GM12878 (cell line): ENCODE measurements around the gene FZR1. TPM values are rescaled to one million over a fixed set of nuclear protein-coding genes. Genes with fewer than 3 reads are reported as not detected.

Experiments
- ATF7 ChIP-seq: fragments of 450-650 bp; IDR thresholded peaks from 2 replicates; pipeline ENCODE4 v1.6.1; 2016; ENCODE audit warnings: low read depth, mild to moderate bottlenecking
- BACH1 ChIP-seq: fragments of 450-650 bp; IDR thresholded peaks from 2 replicates; pipeline ENCODE4 v1.6.1; 2017; ENCODE audit warnings: mild to moderate bottlenecking, borderline replicate concordance
- CBX5 ChIP-seq: sonication (generic); IDR thresholded peaks from 2 replicates; pipeline ENCODE4 v1.6.1; 2016; ENCODE audit warnings: low read depth, moderate library complexity, mild to moderate bottlenecking, inconsistent platforms
- ESRRA ChIP-seq: IDR thresholded peaks from 2 replicates; pipeline ENCODE4 v1.6.1; 2012; ENCODE audit warnings: mild to moderate bottlenecking, low read length, improper control_type of control experiment
- IKZF1 ChIP-seq: fragments of 450-650 bp; conservative IDR thresholded peaks from 2 replicates; pipeline ENCODE4 v1.6.1; 2017; ENCODE audit warnings: antibody characterized with exemption, mild to moderate bottlenecking
- IKZF2 ChIP-seq, 2 experiments: fragments of 450-650 bp; IDR thresholded peaks; 2 replicates each; pipeline ENCODE4 v1.6.1; 2017; ENCODE audit warnings: mild to moderate bottlenecking in 2 of 2, moderate library complexity in 2 of 2
- IRF4 ChIP-seq: IDR thresholded peaks from 2 replicates; pipeline ENCODE4 v1.6.1; 2011; ENCODE audit warnings: low read depth, low read length
- JUNB ChIP-seq: IDR thresholded peaks from 2 replicates; pipeline ENCODE4 v1.6.1; 2016; ENCODE audit warnings: antibody characterized with exemption, mild to moderate bottlenecking
- NBN ChIP-seq: fragments of 450-650 bp; IDR thresholded peaks from 2 replicates; pipeline ENCODE4 v1.6.1; 2016
- NR2C1 ChIP-seq: fragments of 450-650 bp; IDR thresholded peaks from 2 replicates; pipeline ENCODE4 v1.6.1; 2017; ENCODE audit warnings: antibody characterized with exemption, mild to moderate bottlenecking, moderate library complexity
- POLR2AphosphoS2 ChIP-seq: IDR thresholded peaks from 2 replicates; pipeline ENCODE4 v1.6.1; 2011; ENCODE audit warnings: low read depth, mild to moderate bottlenecking, low read length, improper control_type of control experiment, moderate library complexity
- POLR2AphosphoS5 ChIP-seq: IDR thresholded peaks from 2 replicates; pipeline ENCODE4 v1.6.1; 2011; ENCODE audit warnings: mild to moderate bottlenecking, low read length, inconsistent platforms
- SREBF2 ChIP-seq: IDR thresholded peaks from 2 replicates; pipeline ENCODE4 v1.6.1; 2012; ENCODE audit warnings: mild to moderate bottlenecking, low read length
- WRNIP1 ChIP-seq: IDR thresholded peaks from 2 replicates; pipeline ENCODE4 v1.6.1; 2011; ENCODE audit warnings: low read depth, low read length, improper control_type of control experiment, borderline replicate concordance
- ZBTB4 ChIP-seq: fragments of 450-650 bp; formaldehyde crosslinking; IDR thresholded peaks from 2 replicates; pipeline ENCODE4 v1.4.0; 2022; ENCODE audit warnings: mild to moderate bottlenecking, moderate library complexity
- ZNF217 ChIP-seq: fragments of 450-650 bp; IDR thresholded peaks from 2 replicates; pipeline ENCODE4 v1.6.1; 2017; ENCODE audit warnings: antibody characterized with exemption, mild to moderate bottlenecking
- ZNF24 ChIP-seq: fragments of 450-650 bp; IDR thresholded peaks from 2 replicates; pipeline ENCODE4 v1.6.1; 2017; ENCODE audit warnings: antibody characterized with exemption, mild to moderate bottlenecking
- ZSCAN29 ChIP-seq: fragments of 450-650 bp; IDR thresholded peaks from 2 replicates; pipeline ENCODE4 v1.6.1; 2017; ENCODE audit warnings: mild to moderate bottlenecking, moderate library complexity
- polyA plus RNA-seq, 11 experiments: library from polyadenylated mRNA; depleted of rRNA in 4 of 11; unstranded in 6 of 11; stranded (reverse) in 5 of 11; fragments of >200 nt; fragmentation: Nextera tagmentation in 4 of 11; fragmentation: Illumina TruSeq in 1 of 11; extraction: Ambion mirVana in 4 of 11; extraction: Trizol in 1 of 11; gene quantifications; 1 replicate in 1 of 11; 2 replicates in 10 of 11; pipeline versions ENCODE4 v1.2.1 to v1.2.3, GENCODE V29; 2011 to 2016; ENCODE audit warnings: inconsistent platforms in 2 of 11, missing spikeins in 2 of 11, low read depth in 1 of 11
- total RNA-seq, 4 experiments: library from RNA; depleted of rRNA in 3 of 4; stranded (reverse); fragments of >200 nt in 3 of 4; fragmentation: Illumina TruSeq in 1 of 4; extraction: Trizol in 1 of 4; gene quantifications; 2 replicates each; pipeline versions ENCODE4 v1.2.1 to v1.2.3, GENCODE V29; 2013 to 2021
- TF ChIP-seq, protein P1 (sequence below): fragments of 450-650 bp; IDR thresholded peaks from 2 replicates; pipeline ENCODE4 v1.6.1; 2017; ENCODE audit warnings: mild to moderate bottlenecking, moderate library complexity
- TF ChIP-seq, protein P2 (sequence below): IDR thresholded peaks from 2 replicates; pipeline ENCODE4 v1.6.1; 2011; ENCODE audit warnings: mild to moderate bottlenecking, low read depth, low read length, moderate library complexity; ENCODE audit not compliant: insufficient replicate concordance
- TF ChIP-seq, protein P3 (sequence below): IDR thresholded peaks from 2 replicates; pipeline ENCODE4 v1.6.1; 2011; ENCODE audit warnings: borderline replicate concordance, low read depth, mild to moderate bottlenecking, moderate library complexity, low read length; ENCODE audit not compliant: insufficient read depth, poor library complexity, severe bottlenecking

FZR1 gene
- total and polyA plus RNA-seq, 10 of the 15 experiments (the other 5 are each of a cell fraction or from before 2014, with no cell fraction given) = 0.11 to 44.2 (median 29.3) TPM

DNA sequence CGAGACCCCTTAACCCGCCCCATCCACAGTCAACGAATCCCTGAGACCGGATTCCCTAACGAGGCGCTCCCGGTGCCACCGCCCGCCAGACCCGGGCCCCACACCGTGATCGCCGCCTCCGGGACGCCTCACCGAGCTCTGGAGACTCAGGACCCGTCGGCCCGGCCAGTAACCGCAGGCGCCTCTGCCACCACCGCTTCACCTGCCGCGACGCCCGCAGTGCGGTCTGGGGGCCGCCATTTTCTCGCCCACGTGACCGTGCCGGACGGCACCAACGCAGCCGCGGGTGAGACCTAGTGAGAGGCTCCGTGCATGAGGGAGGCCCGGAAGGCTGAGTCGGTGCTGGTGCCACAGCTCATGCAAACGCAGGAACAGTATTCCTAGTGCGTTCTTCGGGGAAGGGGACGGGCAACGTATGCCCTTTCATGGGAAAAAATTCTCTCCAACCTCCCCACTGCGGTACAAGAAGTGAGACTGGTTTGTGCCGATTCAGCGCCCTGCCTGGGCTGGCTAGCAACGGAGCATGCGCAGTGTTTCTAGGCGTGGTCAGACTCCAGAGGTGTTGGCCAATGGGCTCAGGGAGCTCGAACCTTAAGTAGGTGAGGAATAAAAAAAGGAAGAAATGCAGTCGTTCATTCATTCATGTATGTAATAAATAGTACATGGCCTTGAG, 5.5 kb upstream of the FZR1 start, which contains the start of gene DOHH (continued):
- TF ChIP-seq ZBTB4 (CRISPR knock-in tag) (no peak), BACH1 (peak; percentile 75; the same call in 1 of the 2 replicates), SREBF2 (no peak), NR2C1 (peak; percentile 38; the same call in 1 of the 2 replicates), POLR2AphosphoS2 (0 out of 2 replicates have a peak, but pooled peaks have one; percentile 38), ATF7 (peak; percentile 100), ZSCAN29 (peak; percentile 21; the same call in 1 of the 2 replicates), IRF4 (no peak), ESRRA (no peak), ZNF217 (no peak), WRNIP1 (no peak), ZNF24 (peak; percentile 99), CBX5 (no peak), JUNB (no peak), IKZF2 (IDR thresholded peaks at IDR 0.05) (peak; percentile 33 to 75; a peak in 3 of 4 replicates), IKZF1 (peak; percentile 91), NBN (peak; percentile 93; the same call in 1 of the 2 replicates), POLR2AphosphoS5 (peak; percentile 82)
- TF ChIP-seq, protein P1, sequence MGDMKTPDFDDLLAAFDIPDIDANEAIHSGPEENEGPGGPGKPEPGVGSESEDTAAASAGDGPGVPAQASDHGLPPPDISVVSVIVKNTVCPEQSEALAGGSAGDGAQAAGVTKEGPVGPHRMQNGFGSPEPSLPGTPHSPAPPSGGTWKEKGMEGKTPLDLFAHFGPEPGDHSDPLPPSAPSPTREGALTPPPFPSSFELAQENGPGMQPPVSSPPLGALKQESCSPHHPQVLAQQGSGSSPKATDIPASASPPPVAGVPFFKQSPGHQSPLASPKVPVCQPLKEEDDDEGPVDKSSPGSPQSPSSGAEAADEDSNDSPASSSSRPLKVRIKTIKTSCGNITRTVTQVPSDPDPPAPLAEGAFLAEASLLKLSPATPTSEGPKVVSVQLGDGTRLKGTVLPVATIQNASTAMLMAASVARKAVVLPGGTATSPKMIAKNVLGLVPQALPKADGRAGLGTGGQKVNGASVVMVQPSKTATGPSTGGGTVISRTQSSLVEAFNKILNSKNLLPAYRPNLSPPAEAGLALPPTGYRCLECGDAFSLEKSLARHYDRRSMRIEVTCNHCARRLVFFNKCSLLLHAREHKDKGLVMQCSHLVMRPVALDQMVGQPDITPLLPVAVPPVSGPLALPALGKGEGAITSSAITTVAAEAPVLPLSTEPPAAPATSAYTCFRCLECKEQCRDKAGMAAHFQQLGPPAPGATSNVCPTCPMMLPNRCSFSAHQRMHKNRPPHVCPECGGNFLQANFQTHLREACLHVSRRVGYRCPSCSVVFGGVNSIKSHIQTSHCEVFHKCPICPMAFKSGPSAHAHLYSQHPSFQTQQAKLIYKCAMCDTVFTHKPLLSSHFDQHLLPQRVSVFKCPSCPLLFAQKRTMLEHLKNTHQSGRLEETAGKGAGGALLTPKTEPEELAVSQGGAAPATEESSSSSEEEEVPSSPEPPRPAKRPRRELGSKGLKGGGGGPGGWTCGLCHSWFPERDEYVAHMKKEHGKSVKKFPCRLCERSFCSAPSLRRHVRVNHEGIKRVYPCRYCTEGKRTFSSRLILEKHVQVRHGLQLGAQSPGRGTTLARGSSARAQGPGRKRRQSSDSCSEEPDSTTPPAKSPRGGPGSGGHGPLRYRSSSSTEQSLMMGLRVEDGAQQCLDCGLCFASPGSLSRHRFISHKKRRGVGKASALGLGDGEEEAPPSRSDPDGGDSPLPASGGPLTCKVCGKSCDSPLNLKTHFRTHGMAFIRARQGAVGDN = peak; percentile 52; the same call in 1 of the 2 replicates
- TF ChIP-seq, protein P2, sequence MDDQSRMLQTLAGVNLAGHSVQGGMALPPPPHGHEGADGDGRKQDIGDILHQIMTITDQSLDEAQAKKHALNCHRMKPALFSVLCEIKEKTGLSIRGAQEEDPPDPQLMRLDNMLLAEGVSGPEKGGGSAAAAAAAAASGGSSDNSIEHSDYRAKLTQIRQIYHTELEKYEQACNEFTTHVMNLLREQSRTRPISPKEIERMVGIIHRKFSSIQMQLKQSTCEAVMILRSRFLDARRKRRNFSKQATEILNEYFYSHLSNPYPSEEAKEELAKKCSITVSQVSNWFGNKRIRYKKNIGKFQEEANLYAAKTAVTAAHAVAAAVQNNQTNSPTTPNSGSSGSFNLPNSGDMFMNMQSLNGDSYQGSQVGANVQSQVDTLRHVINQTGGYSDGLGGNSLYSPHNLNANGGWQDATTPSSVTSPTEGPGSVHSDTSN = no peak
- TF ChIP-seq, protein P3, sequence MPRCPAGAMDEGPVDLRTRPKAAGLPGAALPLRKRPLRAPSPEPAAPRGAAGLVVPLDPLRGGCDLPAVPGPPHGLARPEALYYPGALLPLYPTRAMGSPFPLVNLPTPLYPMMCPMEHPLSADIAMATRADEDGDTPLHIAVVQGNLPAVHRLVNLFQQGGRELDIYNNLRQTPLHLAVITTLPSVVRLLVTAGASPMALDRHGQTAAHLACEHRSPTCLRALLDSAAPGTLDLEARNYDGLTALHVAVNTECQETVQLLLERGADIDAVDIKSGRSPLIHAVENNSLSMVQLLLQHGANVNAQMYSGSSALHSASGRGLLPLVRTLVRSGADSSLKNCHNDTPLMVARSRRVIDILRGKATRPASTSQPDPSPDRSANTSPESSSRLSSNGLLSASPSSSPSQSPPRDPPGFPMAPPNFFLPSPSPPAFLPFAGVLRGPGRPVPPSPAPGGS = no peak
